Neuron (in vitro differentiated cells): ENCODE results near the gene GCNT3.

ENCODE experiments used
- H2AFZ ChIP-seq: one replicate; pipeline ENCODE4 v1.6.1; 2013; ENCODE audit warnings: low read depth, mild to moderate bottlenecking, inconsistent platforms, low read length, moderate library complexity
- H3K27me3 ChIP-seq: one replicate; pipeline ENCODE4 v1.6.1; 2013; ENCODE audit warnings: low read length; ENCODE audit not compliant: insufficient read depth
- H3K36me3 ChIP-seq: one replicate; pipeline ENCODE4 v1.6.1; 2013; ENCODE audit warnings: low read length; ENCODE audit not compliant: insufficient read depth
- H3K4me1 ChIP-seq: one replicate; pipeline ENCODE4 v1.6.1; 2013; ENCODE audit warnings: low read length; ENCODE audit not compliant: insufficient read depth
- H3K4me3 ChIP-seq: 2 replicates; pipeline ENCODE4 v1.5.1; 2013; ENCODE audit warnings: mild to moderate bottlenecking, low read length, moderate library complexity
- H3K9me3 ChIP-seq: one replicate; pipeline ENCODE4 v1.6.1; 2013; ENCODE audit warnings: low read length

Gene GCNT3

DNA sequence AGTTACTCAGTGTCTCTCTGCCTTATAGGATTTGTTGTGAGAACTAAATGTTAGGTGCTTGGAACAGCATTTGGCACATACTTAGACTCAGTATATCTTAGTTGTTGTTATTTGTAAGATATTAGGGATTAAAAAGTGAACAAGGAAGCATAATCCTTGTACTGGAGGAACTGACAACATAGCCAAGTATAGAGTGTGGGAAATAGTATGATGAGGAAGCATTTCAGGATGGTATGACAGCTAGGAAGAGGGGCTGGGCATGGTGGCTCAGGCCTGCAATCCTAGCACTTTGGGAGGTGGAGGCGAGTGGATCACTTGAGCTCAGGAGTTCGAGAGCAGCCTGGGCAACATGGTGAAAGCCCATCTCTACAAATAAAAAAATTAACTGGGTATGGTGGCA lies 16.6 kb upstream of the GCNT3 start:
- no peaks in the 10 kb centered on the region for H3K27me3 ChIP-seq
- H3K4me1 ChIP-seq, result no peaks in the 10 kb centered on the region
- no peak overlapping the region for H3K4me3 ChIP-seq
- H3K36me3 ChIP-seq, result no peaks in the 10 kb centered on the region
- H3K9me3 ChIP-seq, result no peaks in the 10 kb centered on the region
- no peak overlapping the region for H2AFZ ChIP-seq

DNA sequence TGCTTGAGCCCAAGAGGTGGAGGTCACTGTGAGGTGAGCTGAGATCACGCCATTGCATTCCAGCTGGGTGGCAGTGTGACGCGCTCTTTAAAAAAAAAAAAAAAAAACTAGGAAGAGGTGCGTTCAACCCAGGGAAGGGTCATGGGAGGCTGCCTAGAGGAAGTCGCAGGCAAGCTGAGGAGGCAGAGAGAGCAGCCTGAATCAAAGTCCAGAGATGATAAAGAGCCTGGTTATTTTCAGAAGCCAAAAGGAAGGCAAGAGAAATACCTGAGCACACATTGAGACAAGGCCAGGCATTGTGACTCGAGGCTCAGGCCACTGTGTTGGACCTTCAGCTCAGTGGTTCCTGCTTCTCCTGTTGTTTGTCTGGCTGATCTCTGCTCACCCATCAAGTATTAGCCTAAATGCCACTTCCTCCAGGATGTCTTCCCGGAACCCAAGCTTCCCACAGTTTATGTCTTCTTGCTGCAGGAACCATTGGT lies 16.1 kb upstream of the GCNT3 start:
- no peaks in the 10 kb centered on the region for H3K27me3 ChIP-seq
- no peak overlapping the region for H2AFZ ChIP-seq
- no peaks in the 10 kb centered on the region for H3K36me3 ChIP-seq
- no peak overlapping the region for H3K4me3 ChIP-seq
- H3K9me3 ChIP-seq, result no peaks in the 10 kb centered on the region
- no peaks in the 10 kb centered on the region for H3K4me1 ChIP-seq

DNA sequence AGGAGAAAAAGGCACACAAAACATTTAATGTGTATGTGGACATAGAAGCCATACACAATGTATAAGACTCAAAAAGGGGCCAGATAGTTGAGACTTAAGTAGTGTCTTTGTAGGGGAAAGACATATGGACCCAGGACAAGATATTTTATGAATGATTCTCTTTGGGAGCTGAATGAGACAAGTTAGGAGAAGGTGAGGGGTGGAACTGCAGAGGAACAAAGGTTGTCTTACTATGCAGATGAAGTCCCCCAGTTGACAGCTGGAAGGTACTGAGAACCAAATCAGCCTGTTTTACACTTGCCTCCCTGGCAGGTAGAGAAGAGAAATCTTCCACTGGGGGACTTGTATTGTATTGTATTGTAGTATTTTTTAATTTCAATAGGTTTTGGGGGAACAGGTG lies 14.9 kb upstream of the GCNT3 start:
- no peaks in the 10 kb centered on the region for H3K9me3 ChIP-seq
- no peaks in the 10 kb centered on the region for H3K4me1 ChIP-seq
- H3K36me3 ChIP-seq, result no peaks in the 10 kb centered on the region
- H3K4me3 ChIP-seq, result no peak overlapping the region
- H3K27me3 ChIP-seq, result no peaks in the 10 kb centered on the region
- no peak overlapping the region for H2AFZ ChIP-seq

GRCh38 chr15:59598461-59598860 lies 13.1 kb upstream of the GCNT3 start:
- Histone ChIP-seq H3K4me3 (no peak overlapping the region), H3K4me1 (no peaks in the 10 kb centered on the region), H3K27me3 (no peaks in the 10 kb centered on the region), H3K9me3 (no peaks in the 10 kb centered on the region), H3K36me3 (no peaks in the 10 kb centered on the region), H2AFZ (no peak overlapping the region)

DNA sequence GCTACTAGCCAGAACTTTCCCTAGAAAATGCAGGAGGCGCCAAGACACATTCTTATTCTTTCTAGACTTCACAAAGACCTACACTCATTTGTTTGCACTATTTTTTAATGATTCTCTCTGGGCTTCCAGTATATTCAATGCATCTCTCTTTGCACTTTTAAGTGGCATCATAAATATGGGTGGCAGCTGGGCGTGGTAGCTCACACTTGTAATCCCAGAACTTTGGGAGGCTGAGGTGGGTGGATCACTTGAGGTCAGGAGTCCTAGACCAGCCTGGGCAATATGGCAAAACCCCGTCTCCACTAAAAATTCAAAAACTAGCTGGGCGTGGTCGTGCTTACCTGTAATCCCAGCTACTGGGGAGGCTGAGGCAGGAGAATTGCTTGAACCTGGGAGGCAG lies 5.6 kb upstream of the GCNT3 start:
- Histone ChIP-seq H2AFZ (no peak overlapping the region), H3K4me3 (no peak overlapping the region), H3K9me3 (peaks cover 2% of the 10 kb centered on the region), H3K4me1 (no peaks in the 10 kb centered on the region), H3K36me3 (no peaks in the 10 kb centered on the region), H3K27me3 (peaks cover 2% of the 10 kb centered on the region)

GRCh38 chr15:59609730-59610712 lies 1.6 kb upstream of the GCNT3 start:
- Histone ChIP-seq H3K36me3 (no peaks in the 10 kb centered on the region), H2AFZ (no peak overlapping the region), H3K27me3 (peaks cover 5% of the 10 kb centered on the region), H3K4me1 (no peaks in the 10 kb centered on the region), H3K9me3 (no peaks in the 10 kb centered on the region), H3K4me3 (no peak overlapping the region)

GRCh38 chr15:59614153-59614552 lies 2.6 kb downstream of the GCNT3 start:
- Histone ChIP-seq H3K4me3 (no peak overlapping the region), H3K27me3 (peaks cover 3% of the 10 kb centered on the region), H2AFZ (no peak overlapping the region), H3K9me3 (no peaks in the 10 kb centered on the region), H3K4me1 (peaks cover 9% of the 10 kb centered on the region), H3K36me3 (no peaks in the 10 kb centered on the region)

DNA sequence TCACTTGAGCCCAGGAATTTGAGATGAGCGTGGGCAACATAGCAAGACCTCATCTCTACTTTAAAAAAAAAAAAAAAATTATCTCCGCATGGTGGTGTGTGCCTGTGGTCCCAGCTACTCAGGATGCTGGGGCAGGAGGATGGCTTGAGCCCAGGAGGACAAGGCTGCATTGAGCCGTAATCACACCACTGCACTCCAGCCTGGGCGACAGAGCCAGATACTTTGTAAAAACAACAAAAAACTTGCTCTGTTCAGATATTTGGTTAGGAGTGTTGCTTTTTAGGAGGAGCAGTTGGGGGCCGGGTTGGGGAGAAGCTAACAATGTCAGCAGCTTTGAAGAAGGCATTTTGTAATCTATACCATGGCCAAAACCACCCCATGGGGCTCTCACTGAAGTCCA lies 4.1 kb downstream of the GCNT3 start:
- H3K9me3 ChIP-seq, result no peaks in the 10 kb centered on the region
- H3K4me1 ChIP-seq, result peaks cover 9% of the 10 kb centered on the region
- no peak overlapping the region for H3K4me3 ChIP-seq

DNA sequence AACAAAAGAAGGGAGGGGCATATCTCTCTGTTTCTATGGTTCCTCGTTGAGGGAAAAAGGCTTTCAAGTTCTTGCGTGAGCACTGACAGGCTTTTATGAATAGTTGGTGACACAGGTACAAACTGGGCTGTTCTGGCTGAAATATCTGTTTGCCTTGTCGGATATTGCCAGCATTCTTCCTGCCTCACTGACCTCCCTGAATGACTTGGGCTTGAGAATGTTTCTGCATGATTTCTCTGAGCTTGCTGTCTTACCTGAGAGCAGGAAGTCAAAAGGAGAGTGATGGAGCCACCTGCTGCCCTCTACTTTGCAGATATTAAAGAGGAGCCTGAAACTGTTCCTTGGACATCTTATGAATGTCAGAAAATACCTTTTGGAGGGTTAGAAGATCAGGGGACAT lies 4.8 kb downstream of the GCNT3 start:
- H3K27me3 ChIP-seq, result peaks cover 3% of the 10 kb centered on the region
- H3K4me1 ChIP-seq, result peaks cover 9% of the 10 kb centered on the region
- H2AFZ ChIP-seq, result no peak overlapping the region
- H3K36me3 ChIP-seq, result no peaks in the 10 kb centered on the region
- H3K9me3 ChIP-seq, result no peaks in the 10 kb centered on the region
- H3K4me3 ChIP-seq, result no peak overlapping the region

More for the DNA sequence above, 4.1 kb downstream of the GCNT3 start:
- Histone ChIP-seq H2AFZ (no peak overlapping the region), H3K27me3 (peaks cover 3% of the 10 kb centered on the region), H3K36me3 (no peaks in the 10 kb centered on the region)

DNA sequence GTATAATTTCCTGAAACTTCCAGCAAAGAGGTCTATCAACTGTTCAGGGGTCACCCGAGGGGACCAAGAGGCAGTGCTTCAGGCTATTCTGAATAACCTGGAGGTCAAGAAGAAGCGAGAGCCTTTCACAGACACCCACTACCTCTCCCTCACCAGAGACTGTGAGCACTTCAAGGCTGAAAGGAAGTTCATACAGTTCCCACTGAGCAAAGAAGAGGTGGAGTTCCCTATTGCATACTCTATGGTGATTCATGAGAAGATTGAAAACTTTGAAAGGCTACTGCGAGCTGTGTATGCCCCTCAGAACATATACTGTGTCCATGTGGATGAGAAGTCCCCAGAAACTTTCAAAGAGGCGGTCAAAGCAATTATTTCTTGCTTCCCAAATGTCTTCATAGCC lies 6.8 kb downstream of the GCNT3 start:
- Histone ChIP-seq H3K9me3 (no peaks in the 10 kb centered on the region), H3K27me3 (no peaks in the 10 kb centered on the region), H3K4me3 (no peak overlapping the region), H3K4me1 (peaks cover 9% of the 10 kb centered on the region), H2AFZ (no peak overlapping the region), H3K36me3 (no peaks in the 10 kb centered on the region)

DNA sequence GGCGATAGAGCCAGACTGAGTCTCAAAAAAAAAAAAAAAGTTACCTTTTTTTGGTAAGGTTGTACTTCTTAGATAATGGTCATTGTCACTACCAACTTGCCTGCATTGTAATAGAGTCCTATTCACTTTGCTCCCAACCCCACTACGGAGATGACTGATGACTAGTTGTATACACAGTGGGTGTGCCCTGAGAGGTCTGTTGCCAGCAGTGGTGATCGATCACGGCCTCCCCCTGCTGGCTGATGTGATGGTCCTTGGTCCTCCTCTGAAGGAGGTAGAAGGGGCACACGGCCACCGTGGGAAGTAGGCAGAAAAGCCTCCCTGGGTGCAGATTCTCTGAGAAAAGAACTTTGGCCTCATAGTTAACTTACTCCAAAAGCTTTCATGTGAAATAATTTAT lies 10.7 kb downstream of the GCNT3 start:
- Histone ChIP-seq H3K4me1 (no peaks in the 10 kb centered on the region), H3K36me3 (no peaks in the 10 kb centered on the region), H2AFZ (no peak overlapping the region), H3K9me3 (no peaks in the 10 kb centered on the region), H3K27me3 (no peaks in the 10 kb centered on the region), H3K4me3 (no peak overlapping the region)

DNA sequence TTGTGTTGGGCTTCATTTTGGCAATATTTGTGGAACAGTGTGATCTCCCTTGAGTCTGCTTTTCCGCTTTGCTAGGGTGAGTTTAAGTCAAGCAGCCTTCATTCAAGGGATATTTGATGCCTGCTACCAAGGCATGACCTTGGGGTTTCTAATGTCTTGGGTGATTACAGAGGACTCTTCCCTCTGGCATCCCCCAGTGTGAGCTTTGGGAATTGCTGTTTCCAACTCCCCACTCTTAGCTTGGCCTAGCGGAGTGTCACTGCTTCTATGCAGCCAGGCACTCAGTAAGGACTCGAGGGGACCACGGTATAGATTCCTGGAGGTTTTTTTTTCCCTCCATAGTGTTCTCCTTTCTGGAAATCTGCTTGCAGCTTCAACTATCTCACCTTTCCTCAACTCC lies 21.1 kb downstream of the GCNT3 start:
- Histone ChIP-seq H3K27me3 (no peaks in the 10 kb centered on the region), H3K4me3 (no peak overlapping the region), H3K9me3 (no peaks in the 10 kb centered on the region), H3K36me3 (peaks cover 11% of the 10 kb centered on the region), H3K4me1 (no peaks in the 10 kb centered on the region), H2AFZ (no peak overlapping the region)

DNA sequence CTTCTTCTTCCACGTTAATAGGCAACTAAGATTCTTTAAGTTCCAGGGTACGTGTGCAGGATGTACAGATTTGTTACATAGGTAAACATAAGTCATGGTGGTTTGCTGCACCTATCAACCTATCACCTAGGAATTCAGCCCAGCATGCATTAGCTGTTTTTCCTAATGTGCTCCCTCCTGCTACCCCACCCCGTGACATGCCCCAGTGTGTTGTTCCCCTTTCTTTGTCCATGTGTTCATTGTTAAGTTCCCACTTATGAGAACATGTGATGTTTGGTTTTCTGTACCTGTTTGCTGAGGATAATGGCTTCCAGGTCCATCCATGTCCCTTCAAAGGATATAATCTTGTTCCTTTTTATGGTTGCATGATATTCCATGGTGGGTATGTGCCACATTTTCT lies 24.6 kb downstream of the GCNT3 start:
- Histone ChIP-seq H3K27me3 (no peaks in the 10 kb centered on the region), H3K36me3 (peaks cover 29% of the 10 kb centered on the region), H3K9me3 (no peaks in the 10 kb centered on the region), H3K4me1 (no peaks in the 10 kb centered on the region), H2AFZ (no peak overlapping the region), H3K4me3 (no peak overlapping the region)
